HG03039 (cell line): ENCODE results near the gene MARCHF2.

Source experiments
- ATAC-seq: cut with Tn5 transposase; IDR thresholded peaks from one replicate; pipeline ENCODE4 v1.9.1; 2021; ENCODE audit warnings: mild to moderate bottlenecking, moderate library complexity; ENCODE audit not compliant: unreplicated experiment

The MARCHF2 gene

DNA sequence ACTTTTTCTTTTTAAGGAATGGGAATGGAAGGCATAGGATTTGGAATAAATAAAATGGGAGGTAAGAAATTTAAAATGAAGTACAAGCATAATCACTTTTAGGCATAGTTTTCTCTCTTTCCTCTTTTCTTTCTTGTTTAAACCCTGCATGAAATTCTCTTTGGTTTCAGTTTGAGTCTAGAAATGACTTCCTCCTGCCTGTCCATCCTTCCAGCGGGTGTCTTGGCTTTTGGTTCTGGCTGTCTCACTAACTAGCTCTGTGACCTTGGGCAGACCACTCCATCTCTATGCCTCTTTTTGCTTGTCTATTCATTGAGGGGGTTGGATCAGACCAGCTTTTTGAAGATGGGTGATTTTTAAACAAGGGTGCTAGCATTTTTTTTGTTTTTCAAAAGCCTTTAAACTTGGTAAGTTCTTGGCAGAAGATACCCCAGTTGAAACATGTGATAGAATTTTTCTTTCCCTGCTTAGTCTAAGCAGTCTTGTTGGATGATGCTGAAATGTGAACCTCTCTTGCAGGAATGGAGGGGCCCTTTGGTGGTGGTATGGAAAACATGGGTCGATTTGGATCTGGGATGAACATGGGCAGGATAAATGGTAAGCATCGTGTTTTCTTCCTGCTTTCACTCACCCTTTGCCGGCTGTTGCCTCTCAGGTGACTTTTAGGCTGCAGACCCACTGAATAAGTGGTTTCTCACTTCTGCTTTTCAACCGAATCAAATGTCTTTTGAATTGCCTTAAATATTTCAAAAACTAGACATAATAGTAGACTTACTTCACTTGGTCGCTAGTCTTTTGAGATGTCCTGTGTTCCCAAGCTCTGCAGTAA lies 60.8 kb downstream of the MARCHF2 start:
- no peak for ATAC-seq

DNA sequence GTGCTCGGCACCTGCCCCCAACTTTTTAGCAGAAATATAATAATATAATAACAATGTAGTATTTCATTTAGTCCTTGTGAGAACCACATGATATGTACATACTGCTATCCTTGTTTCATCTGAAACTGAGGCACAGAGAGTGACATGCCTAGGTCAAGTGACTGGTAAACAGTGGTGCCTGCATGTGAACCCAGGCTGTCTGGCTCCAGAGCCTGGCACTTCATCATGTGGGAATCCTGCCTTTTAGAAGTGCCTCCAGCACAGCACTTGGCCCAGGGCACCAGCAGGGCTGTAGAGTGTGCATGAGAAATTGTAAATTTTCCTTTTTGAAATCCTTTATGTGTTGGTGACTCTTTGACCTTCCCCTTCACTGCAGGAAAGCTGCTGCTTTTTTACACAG lies 61.9 kb downstream of the MARCHF2 start:
- no peak for ATAC-seq

- ATAC-seq: no peak
Measured at GRCh38 chr19:8476524-8476923, 63.4 kb downstream of the MARCHF2 start.

DNA sequence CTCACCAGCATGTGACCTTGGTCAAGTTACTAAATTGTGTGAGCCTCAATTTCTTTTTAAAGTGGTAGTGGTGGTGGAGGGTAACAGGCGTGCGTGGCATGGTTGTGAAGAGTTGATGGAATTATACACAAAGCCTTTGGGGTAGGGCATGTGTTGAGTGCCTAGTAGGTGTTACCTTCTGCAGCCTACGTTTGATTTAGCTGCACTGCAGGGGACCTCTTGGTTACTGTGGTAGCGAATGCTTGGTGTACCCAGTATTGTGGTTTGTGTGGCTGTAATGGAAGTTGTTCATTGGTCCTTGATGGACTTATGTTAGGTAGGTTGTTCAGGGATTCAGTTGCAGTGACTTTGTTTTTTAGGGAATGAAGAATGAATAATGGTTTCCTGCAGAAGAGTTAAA lies 64.8 kb downstream of the MARCHF2 start:
- no peak for ATAC-seq

- ATAC-seq: no peak
Measured at GRCh38 chr19:8478598-8478997, 65.5 kb downstream of the MARCHF2 start.

- ATAC-seq: no peak
Measured at GRCh38 chr19:8481201-8481600, 68.1 kb downstream of the MARCHF2 start.

DNA sequence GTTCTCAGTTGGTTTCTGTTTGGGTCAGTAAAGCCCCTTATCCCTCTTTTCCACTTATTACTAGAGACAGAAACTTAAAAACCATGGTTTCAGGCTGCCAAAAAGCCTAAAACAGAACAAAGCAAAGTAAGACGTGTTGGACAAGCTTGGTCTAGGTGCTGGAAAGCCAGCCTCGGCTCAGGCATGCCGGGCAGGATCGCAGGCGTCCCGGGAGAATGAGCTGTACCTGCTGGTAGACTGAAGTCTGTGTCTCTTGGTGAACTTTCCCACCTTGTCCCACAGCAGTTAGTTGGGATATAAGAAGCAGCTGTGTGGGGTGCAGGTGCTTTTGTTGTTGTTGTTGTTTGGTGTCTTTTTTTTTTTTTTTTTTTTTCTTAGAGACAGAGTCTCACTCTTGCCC lies 68.5 kb downstream of the MARCHF2 start:
- ATAC-seq: no peak

GRCh38 chr19:8482696-8483095 lies 69.6 kb downstream of the MARCHF2 start:
- ATAC-seq: no peak

GRCh38 chr19:8483165-8483564 lies 70.1 kb downstream of the MARCHF2 start:
- ATAC-seq: no peak

DNA sequence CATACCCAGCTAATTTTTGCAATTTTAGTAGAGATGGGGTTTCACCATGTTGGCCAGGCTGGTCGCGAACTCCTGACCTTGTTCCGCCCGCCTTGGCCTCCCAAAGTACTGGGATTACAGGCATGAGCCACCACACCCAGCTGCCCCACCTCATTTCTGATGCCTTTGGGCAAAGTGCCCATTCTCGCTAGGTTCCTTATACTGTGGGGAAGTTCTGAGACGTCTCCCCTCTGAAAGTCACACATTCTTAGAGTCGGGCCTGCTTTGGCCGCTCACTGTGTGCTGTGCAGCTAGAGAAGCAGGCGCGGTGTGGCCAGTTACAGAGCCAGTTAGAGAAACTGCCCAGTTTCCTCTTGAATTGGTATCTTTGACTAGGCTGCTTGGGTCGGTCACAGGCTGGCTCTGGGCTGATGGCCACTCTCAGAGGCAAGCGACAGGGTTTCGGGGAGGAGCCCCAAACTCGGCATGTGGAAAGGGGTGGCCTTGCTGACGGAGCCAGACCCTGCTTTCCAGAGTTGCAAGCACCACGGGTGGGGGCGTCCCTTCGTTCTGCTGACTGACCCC lies 71.3 kb downstream of the MARCHF2 start:
- no peak for ATAC-seq

- no peak for ATAC-seq
Measured at GRCh38 chr19:8485561-8486371, 72.7 kb downstream of the MARCHF2 start.

DNA sequence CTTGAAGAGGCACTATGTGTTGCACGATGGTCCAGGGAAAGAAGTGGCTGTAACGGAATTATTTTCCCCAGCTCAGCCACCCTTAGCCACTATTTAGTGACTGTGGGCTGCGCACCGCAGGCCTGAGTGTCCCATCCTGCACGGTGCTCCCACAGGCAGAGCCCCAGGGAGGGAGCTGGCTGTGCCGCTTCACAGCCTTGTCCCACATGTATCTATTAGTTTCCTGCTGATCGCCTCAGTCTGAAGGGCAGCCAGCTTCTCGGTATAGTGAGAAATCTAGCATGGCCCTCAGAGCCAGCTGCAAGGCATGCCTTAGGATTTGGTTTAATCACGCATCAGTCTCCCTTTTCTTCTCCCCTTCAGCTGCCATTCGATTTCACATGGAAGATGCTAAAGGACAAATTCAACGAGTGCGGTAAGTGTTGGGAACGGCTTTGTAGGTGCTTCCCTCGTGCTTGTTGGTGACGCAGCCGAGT lies 73.6 kb downstream of the MARCHF2 start:
- no peak for ATAC-seq

GRCh38 chr19:8487137-8487851 lies 74.2 kb downstream of the MARCHF2 start:
- ATAC-seq: no peak

- no peak for ATAC-seq
Measured at GRCh38 chr19:8488365-8488764, 75.3 kb downstream of the MARCHF2 start.
